HFFc6 (cell line): ENCODE data around the gene CRTC2. TPM values are rescaled to one million over a fixed set of nuclear protein-coding genes. Genes with fewer than 3 reads are reported as not detected.

Experiments
- DNase-seq: peaks from one replicate; pipeline ENCODE4 v3.0.0-alpha.2; 2018
- H3K27ac Mint-ChIP-seq: 2 replicates; pipeline ENCODE4 v1.8.0; 2020; ENCODE audit warnings: mild to moderate bottlenecking, mixed read lengths
- H3K27me3 Mint-ChIP-seq: 2 replicates; pipeline ENCODE4 v1.8.0; 2021; ENCODE audit warnings: mild to moderate bottlenecking, moderate library complexity, mixed read lengths; ENCODE audit not compliant: insufficient read depth
- H3K36me3 Mint-ChIP-seq: 2 replicates; pipeline ENCODE4 v1.8.0; 2021; ENCODE audit warnings: low read depth, mixed read lengths
- H3K4me1 Mint-ChIP-seq: 2 replicates; pipeline ENCODE4 v1.8.0; 2020; ENCODE audit warnings: low read depth, mixed read lengths
- H3K4me3 Mint-ChIP-seq: 2 replicates; pipeline ENCODE4 v1.8.0; 2020; ENCODE audit warnings: mild to moderate bottlenecking, moderate library complexity, mixed read lengths
- H3K9me3 Mint-ChIP-seq: 2 replicates; pipeline ENCODE4 v1.8.0; 2020; ENCODE audit warnings: mild to moderate bottlenecking, mixed read lengths
- total RNA-seq, 6 experiments: library from RNA; stranded (reverse); fragmentation: NEBNext Ultra II Directional; extraction: Animal tissue kit (Norgen Biotek cat#: 25700); gene quantifications; 2 replicates in 1 of 6; 3 replicates in 5 of 6; pipeline ENCODE4 v1.2.3, GENCODE V29; 2021
- TF ChIP-seq, protein P1 (sequence below): fragments of 200-600 bp; sonication (generic); IDR thresholded peaks from 2 replicates; pipeline ENCODE4 v1.5.0; 2021; ENCODE audit warnings: antibody characterized with exemption, mild to moderate bottlenecking

Gene CRTC2
- total RNA-seq, 6 experiments from 2014 or later: 22.3 to 31.3 (median 29.1) TPM

DNA sequence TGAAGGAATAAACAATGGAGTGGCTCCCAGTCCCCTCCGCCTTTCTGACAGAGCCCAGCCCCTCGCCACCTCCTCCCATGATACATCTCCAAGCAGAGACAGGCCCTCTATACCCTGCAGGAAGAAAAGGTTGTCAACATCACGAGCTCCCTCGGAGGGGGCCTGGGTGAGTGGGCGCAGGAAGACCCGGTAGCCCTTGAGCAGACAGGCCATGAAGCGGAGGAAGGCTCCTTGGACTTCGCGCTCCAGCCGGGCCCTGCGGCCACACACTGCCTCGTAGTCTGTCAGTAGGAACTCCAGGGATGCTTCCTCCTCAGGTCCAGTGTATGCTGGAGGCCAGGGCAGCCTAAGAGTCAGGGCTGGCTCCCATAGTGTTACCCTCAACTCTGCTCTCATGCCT lies 18.9 kb downstream of the CRTC2 start:
- H3K27me3 Mint-ChIP-seq: peaks cover 2% of the 10 kb centered on the region; the same call in 1 of the 2 replicates
- H3K27ac Mint-ChIP-seq: no peak overlapping the region
- DNase-seq: no peak
- no peak overlapping the region for H3K4me3 Mint-ChIP-seq
- peaks cover 44% of the 10 kb centered on the region for H3K36me3 Mint-ChIP-seq
- TF ChIP-seq, protein P1, sequence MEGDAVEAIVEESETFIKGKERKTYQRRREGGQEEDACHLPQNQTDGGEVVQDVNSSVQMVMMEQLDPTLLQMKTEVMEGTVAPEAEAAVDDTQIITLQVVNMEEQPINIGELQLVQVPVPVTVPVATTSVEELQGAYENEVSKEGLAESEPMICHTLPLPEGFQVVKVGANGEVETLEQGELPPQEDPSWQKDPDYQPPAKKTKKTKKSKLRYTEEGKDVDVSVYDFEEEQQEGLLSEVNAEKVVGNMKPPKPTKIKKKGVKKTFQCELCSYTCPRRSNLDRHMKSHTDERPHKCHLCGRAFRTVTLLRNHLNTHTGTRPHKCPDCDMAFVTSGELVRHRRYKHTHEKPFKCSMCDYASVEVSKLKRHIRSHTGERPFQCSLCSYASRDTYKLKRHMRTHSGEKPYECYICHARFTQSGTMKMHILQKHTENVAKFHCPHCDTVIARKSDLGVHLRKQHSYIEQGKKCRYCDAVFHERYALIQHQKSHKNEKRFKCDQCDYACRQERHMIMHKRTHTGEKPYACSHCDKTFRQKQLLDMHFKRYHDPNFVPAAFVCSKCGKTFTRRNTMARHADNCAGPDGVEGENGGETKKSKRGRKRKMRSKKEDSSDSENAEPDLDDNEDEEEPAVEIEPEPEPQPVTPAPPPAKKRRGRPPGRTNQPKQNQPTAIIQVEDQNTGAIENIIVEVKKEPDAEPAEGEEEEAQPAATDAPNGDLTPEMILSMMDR: no peak
- H3K9me3 Mint-ChIP-seq: no peaks in the 10 kb centered on the region
- peaks cover 3% of the 10 kb centered on the region for H3K4me1 Mint-ChIP-seq

GRCh38 chr1:153938996-153939395 lies 19.4 kb downstream of the CRTC2 start:
- peaks cover 47% of the 10 kb centered on the region for H3K36me3 Mint-ChIP-seq
- no peak overlapping the region for H3K4me3 Mint-ChIP-seq
- no peaks in the 10 kb centered on the region for H3K9me3 Mint-ChIP-seq

GRCh38 chr1:153937331-153937730 lies 21.1 kb downstream of the CRTC2 start:
- Mint-ChIP-seq H3K36me3 (peaks cover 47% of the 10 kb centered on the region), H3K4me3 (no peak overlapping the region), H3K4me1 (no peaks in the 10 kb centered on the region), H3K9me3 (no peaks in the 10 kb centered on the region), H3K27ac (no peak overlapping the region), H3K27me3 (peaks cover 2% of the 10 kb centered on the region; the same call in 1 of the 2 replicates)
- TF ChIP-seq, protein P1: no peak
- DNase-seq: no peak

More at GRCh38 chr1:153938996-153939395, 19.4 kb downstream of the CRTC2 start:
- no peak for DNase-seq
- Mint-ChIP-seq H3K4me1 (no peaks in the 10 kb centered on the region), H3K27me3 (peaks cover 2% of the 10 kb centered on the region; the same call in 1 of the 2 replicates), H3K27ac (no peak overlapping the region)
- TF ChIP-seq, protein P1: no peak

GRCh38 chr1:153936011-153936802 lies 22.2 kb downstream of the CRTC2 start:
- H3K4me3 Mint-ChIP-seq: no peak overlapping the region
- peaks cover 47% of the 10 kb centered on the region for H3K36me3 Mint-ChIP-seq
- DNase-seq: no peak
- H3K27me3 Mint-ChIP-seq: peaks cover 3% of the 10 kb centered on the region; the same call in 1 of the 2 replicates
- H3K4me1 Mint-ChIP-seq: no peaks in the 10 kb centered on the region
- TF ChIP-seq, protein P1: no peak
- no peak overlapping the region for H3K27ac Mint-ChIP-seq
- no peaks in the 10 kb centered on the region for H3K9me3 Mint-ChIP-seq

DNA sequence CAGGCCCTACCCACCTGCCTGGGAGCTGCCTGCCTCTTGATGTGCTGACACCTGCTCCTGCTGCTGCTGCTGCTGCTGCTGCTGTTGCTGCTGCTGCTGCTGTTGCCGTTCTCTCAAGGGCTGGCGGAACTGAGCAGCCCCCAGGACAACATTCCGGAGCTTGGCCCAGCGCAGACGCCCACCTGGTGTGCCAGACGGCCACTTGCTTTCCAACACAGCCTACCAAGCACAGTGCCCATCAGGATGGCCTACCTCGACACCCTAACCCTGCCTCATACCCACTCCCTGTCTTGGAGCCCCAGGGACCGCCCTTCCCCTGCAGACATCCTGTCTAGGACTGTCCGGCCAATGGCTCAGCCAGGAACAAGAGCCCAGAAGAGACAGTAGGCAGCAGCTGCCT lies 23.7 kb downstream of the CRTC2 start:
- Mint-ChIP-seq H3K36me3 (peaks cover 37% of the 10 kb centered on the region), H3K9me3 (no peaks in the 10 kb centered on the region), H3K4me3 (no peak overlapping the region), H3K4me1 (no peaks in the 10 kb centered on the region), H3K27me3 (peaks cover 1% of the 10 kb centered on the region; the same call in 1 of the 2 replicates), H3K27ac (no peak overlapping the region)
- no peak for DNase-seq
- TF ChIP-seq, protein P1: no peak
